ENCODE data around the gene CFAP54. TPM values are rescaled to one million over a fixed set of nuclear protein-coding genes. Genes with fewer than 3 reads are reported as not detected.

CFAP54 gene
- total RNA-seq, 1 experiment from 2014 or later: 0.35 TPM

GRCh38 chr12:96806272-96806671 is 316.9 kb downstream of the CFAP54 start:
- Mint-ChIP-seq H3K4me1 (ENCODE audit: low read depth, unreplicated experiment) (peaks cover 23% of the 10 kb centered on the region), H3K9me3 (ENCODE audit: low read depth, unreplicated experiment) (peaks cover 4% of the 10 kb centered on the region), H3K27me3 (ENCODE audit: unreplicated experiment) (no peaks in the 10 kb centered on the region), H3K27ac (ENCODE audit: unreplicated experiment) (no peak overlapping the region), H3K36me3 (ENCODE audit: insufficient read depth, unreplicated experiment) (no peaks in the 10 kb centered on the region), H3K4me3 (ENCODE audit: low read depth, unreplicated experiment) (no peak overlapping the region)
- no peak for TF ChIP-seq CTCF (IDR thresholded peaks at IDR 0.05; ENCODE audit: unreplicated experiment)
- intact Hi-C loops (cut with micrococcal nuclease; ENCODE audit: unreplicated experiment): no loop called here
- CTCF ChIA-PET: interaction anchor here (0.9 kb wide), 1 partner anchor 1049 kb away, joined by 5 read pairs; no protein-coding TSS in a partner anchor
- no TSS peak for BruUV-seq (replicated peaks)
- no peak for DNase-seq

DNA sequence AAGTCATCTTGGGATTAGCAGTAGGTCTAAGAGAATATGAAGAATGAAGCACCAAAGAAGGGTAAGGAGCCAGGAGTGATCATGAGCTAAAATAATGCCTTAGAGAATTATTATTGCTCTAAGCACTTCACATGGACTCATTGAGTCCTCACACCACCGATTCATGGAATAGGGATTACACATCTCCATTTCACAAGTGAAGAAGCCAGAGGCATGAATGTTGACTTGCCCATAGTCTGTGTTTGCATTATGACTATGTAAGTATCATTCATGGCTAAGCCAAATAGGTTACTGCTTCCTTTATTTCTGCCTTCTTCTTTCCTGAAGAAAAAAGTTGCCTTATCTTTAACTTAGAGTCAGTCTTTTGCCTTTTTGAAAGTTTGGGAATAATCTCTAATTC is 318.4 kb downstream of the CFAP54 start:
- Mint-ChIP-seq H3K27me3 (ENCODE audit: unreplicated experiment) (no peaks in the 10 kb centered on the region), H3K9me3 (ENCODE audit: low read depth, unreplicated experiment) (peaks cover 4% of the 10 kb centered on the region), H3K4me1 (ENCODE audit: low read depth, unreplicated experiment) (peaks cover 35% of the 10 kb centered on the region), H3K27ac (ENCODE audit: unreplicated experiment) (no peak overlapping the region), H3K36me3 (ENCODE audit: insufficient read depth, unreplicated experiment) (no peaks in the 10 kb centered on the region), H3K4me3 (ENCODE audit: low read depth, unreplicated experiment) (no peak overlapping the region)
- DNase-seq: no peak
- intact Hi-C loops (cut with micrococcal nuclease; ENCODE audit: unreplicated experiment): no loop called here
- no peak for TF ChIP-seq CTCF (IDR thresholded peaks at IDR 0.05; ENCODE audit: unreplicated experiment)
- BruUV-seq (replicated peaks): no TSS peak
- CTCF ChIA-PET: no interaction called here

GRCh38 chr12:96808587-96808986 is 319.2 kb downstream of the CFAP54 start:
- Mint-ChIP-seq H3K27ac (ENCODE audit: unreplicated experiment) (no peak overlapping the region), H3K27me3 (ENCODE audit: unreplicated experiment) (no peaks in the 10 kb centered on the region), H3K36me3 (ENCODE audit: insufficient read depth, unreplicated experiment) (no peaks in the 10 kb centered on the region), H3K4me3 (ENCODE audit: low read depth, unreplicated experiment) (no peak overlapping the region), H3K4me1 (ENCODE audit: low read depth, unreplicated experiment) (peaks cover 39% of the 10 kb centered on the region), H3K9me3 (ENCODE audit: low read depth, unreplicated experiment) (peaks cover 6% of the 10 kb centered on the region)
- CTCF ChIA-PET: no interaction called here
- BruUV-seq (replicated peaks): no TSS peak
- intact Hi-C loops (cut with micrococcal nuclease; ENCODE audit: unreplicated experiment): no loop called here
- no peak for DNase-seq
- TF ChIP-seq CTCF (IDR thresholded peaks at IDR 0.05; ENCODE audit: unreplicated experiment): no peak

DNA sequence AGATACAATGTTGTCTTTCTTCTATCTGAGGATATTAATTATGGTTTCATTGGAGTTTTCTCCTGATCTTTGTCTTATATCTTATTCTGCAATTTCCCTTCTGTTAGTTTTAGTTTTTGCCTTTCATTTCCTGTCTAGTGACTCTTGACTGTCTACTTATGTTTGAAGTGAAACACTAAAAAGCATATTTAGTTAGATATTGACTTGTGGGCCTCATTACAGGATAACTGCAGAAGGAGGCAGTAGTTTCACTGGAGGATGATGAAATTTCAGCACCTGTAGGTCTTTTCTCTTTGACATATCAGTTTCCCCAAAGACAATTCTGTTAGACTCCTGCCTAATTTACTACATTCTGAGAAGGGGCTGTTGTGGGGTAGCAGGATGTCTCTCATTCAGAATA is 320.1 kb downstream of the CFAP54 start:
- no peak overlapping the region for H3K27ac Mint-ChIP-seq (ENCODE audit: unreplicated experiment)
- peaks cover 6% of the 10 kb centered on the region for H3K9me3 Mint-ChIP-seq (ENCODE audit: low read depth, unreplicated experiment)
- peaks cover 39% of the 10 kb centered on the region for H3K4me1 Mint-ChIP-seq (ENCODE audit: low read depth, unreplicated experiment)
- TF ChIP-seq CTCF (IDR thresholded peaks at IDR 0.05; ENCODE audit: unreplicated experiment): no peak
- H3K36me3 Mint-ChIP-seq (ENCODE audit: insufficient read depth, unreplicated experiment): no peaks in the 10 kb centered on the region
- no peak for DNase-seq
- no peaks in the 10 kb centered on the region for H3K27me3 Mint-ChIP-seq (ENCODE audit: unreplicated experiment)
- CTCF ChIA-PET: no interaction called here
- no TSS peak for BruUV-seq (replicated peaks)
- no peak overlapping the region for H3K4me3 Mint-ChIP-seq (ENCODE audit: low read depth, unreplicated experiment)
- intact Hi-C loops (cut with micrococcal nuclease; ENCODE audit: unreplicated experiment): no loop called here

Measured in Calu3 (cell line).